WTC11 (cell line): ENCODE measurements around the gene ZNF253. TPM values are rescaled to one million over a fixed set of nuclear protein-coding genes. Genes with fewer than 3 reads are reported as not detected.

ENCODE experiments used
- ATF1 ChIP-seq: sonication (generic); formaldehyde crosslinking; IDR thresholded peaks from 2 replicates; pipeline ENCODE4 v1.8.1; 2023; ENCODE audit warnings: mild to moderate bottlenecking, moderate library complexity, missing genetic modification reagents
- CBFB ChIP-seq: sonication (generic); formaldehyde crosslinking; IDR thresholded peaks from 2 replicates; pipeline ENCODE4 v1.8.1; 2022; ENCODE audit warnings: mild to moderate bottlenecking, low read depth, missing genetic modification reagents
- ETV6 ChIP-seq: sonication (generic); formaldehyde crosslinking; IDR thresholded peaks from 2 replicates; pipeline ENCODE4 v1.8.1; 2022; ENCODE audit warnings: mild to moderate bottlenecking, missing genetic modification reagents
- FOXJ3 ChIP-seq: sonication (generic); formaldehyde crosslinking; IDR thresholded peaks from 2 replicates; pipeline ENCODE4 v1.9.0; 2021; ENCODE audit warnings: missing genetic modification reagents, mild to moderate bottlenecking, borderline replicate concordance
- JAZF1 ChIP-seq: fragments of 250-450 bp; sonication (Bioruptor Pico); IDR thresholded peaks from 2 replicates; pipeline ENCODE4 v1.9.0; 2021; ENCODE audit warnings: moderate library complexity, mild to moderate bottlenecking, inconsistent platforms
- KAT7 ChIP-seq: sonication (generic); formaldehyde crosslinking; IDR thresholded peaks from 2 replicates; pipeline ENCODE4 v1.8.1; 2023; ENCODE audit warnings: missing genetic modification reagents, mild to moderate bottlenecking, borderline replicate concordance
- NFYB ChIP-seq: sonication (generic); formaldehyde crosslinking; conservative IDR thresholded peaks from 2 replicates; pipeline ENCODE4 v1.8.0; 2022; ENCODE audit warnings: low read depth, missing genetic modification reagents
- NR3C1 ChIP-seq: sonication (generic); formaldehyde crosslinking; conservative IDR thresholded peaks from 2 replicates; pipeline ENCODE4 v1.8.1; 2023; ENCODE audit warnings: low read depth, mild to moderate bottlenecking, missing genetic modification reagents
- OVOL2 ChIP-seq: fragments of 250-450 bp; sonication (Bioruptor Pico); IDR thresholded peaks from 2 replicates; pipeline ENCODE4 v1.9.0; 2021; ENCODE audit warnings: mild to moderate bottlenecking, borderline replicate concordance
- SOX15 ChIP-seq: fragments of 250-450 bp; sonication (Bioruptor Pico); IDR thresholded peaks from 2 replicates; pipeline ENCODE4 v1.9.0; 2021; ENCODE audit warnings: mild to moderate bottlenecking
- TCF7 ChIP-seq: sonication (generic); formaldehyde crosslinking; IDR thresholded peaks from 2 replicates; pipeline ENCODE4 v1.8.0; 2022; ENCODE audit warnings: mild to moderate bottlenecking, low read depth, missing genetic modification reagents, moderate library complexity
- ZNF219 ChIP-seq: sonication (generic); formaldehyde crosslinking; IDR thresholded peaks from 2 replicates; pipeline ENCODE4 v1.8.0; 2023; ENCODE audit warnings: missing genetic modification reagents, mild to moderate bottlenecking, borderline replicate concordance
- ZNF263 ChIP-seq: sonication (generic); formaldehyde crosslinking; IDR thresholded peaks from 2 replicates; pipeline ENCODE4 v1.8.1; 2022; ENCODE audit warnings: low read depth, mild to moderate bottlenecking, moderate library complexity, missing genetic modification reagents
- ZNF396 ChIP-seq: fragments of 250-450 bp; sonication (Bioruptor Pico); IDR thresholded peaks from 2 replicates; pipeline ENCODE4 v1.8.0; 2021; ENCODE audit warnings: mild to moderate bottlenecking, moderate library complexity, borderline replicate concordance
- ZNF416 ChIP-seq: fragments of 250-450 bp; sonication (Bioruptor Pico); IDR thresholded peaks from 2 replicates; pipeline ENCODE4 v1.9.0; 2021; ENCODE audit warnings: mild to moderate bottlenecking, inconsistent platforms
- ZNF423 ChIP-seq: fragments of 250-450 bp; sonication (Bioruptor Pico); IDR thresholded peaks from 2 replicates; pipeline ENCODE4 v2.1.2; 2022; ENCODE audit warnings: mild to moderate bottlenecking, moderate library complexity
- ZNF671 ChIP-seq: fragments of 250-450 bp; sonication (Bioruptor Pico); IDR thresholded peaks from 2 replicates; pipeline ENCODE4 v1.8.0; 2021; ENCODE audit warnings: mild to moderate bottlenecking
- total RNA-seq: library from RNA; stranded (reverse); gene quantifications from 3 replicates; pipeline ENCODE4 v1.2.3, GENCODE V29; 2021
- TF ChIP-seq, protein P1 (sequence below): sonication (generic); formaldehyde crosslinking; IDR thresholded peaks from 2 replicates; pipeline ENCODE4 v1.8.1; 2023; ENCODE audit warnings: mild to moderate bottlenecking, moderate library complexity, missing genetic modification reagents
- TF ChIP-seq, protein P2 (sequence below): sonication (generic); formaldehyde crosslinking; IDR thresholded peaks from 2 replicates; pipeline ENCODE4 v1.8.0; 2022; ENCODE audit warnings: mild to moderate bottlenecking, missing genetic modification reagents
- TF ChIP-seq, protein P3 (sequence below): sonication (generic); formaldehyde crosslinking; IDR thresholded peaks from 2 replicates; pipeline ENCODE4 v1.8.1; 2023; ENCODE audit warnings: mild to moderate bottlenecking, missing genetic modification reagents, borderline replicate concordance
- TF ChIP-seq, protein P4 (sequence below): sonication (generic); formaldehyde crosslinking; IDR thresholded peaks from 2 replicates; pipeline ENCODE4 v1.8.1; 2023; ENCODE audit warnings: mild to moderate bottlenecking, missing genetic modification reagents
- TF ChIP-seq, protein P5 (sequence below): sonication (generic); formaldehyde crosslinking; IDR thresholded peaks from 2 replicates; pipeline ENCODE4 v1.8.0; 2023; ENCODE audit warnings: missing genetic modification reagents
- TF ChIP-seq, protein P6 (sequence below): sonication (generic); formaldehyde crosslinking; conservative IDR thresholded peaks from 2 replicates; pipeline ENCODE4 v1.8.1; 2022; ENCODE audit warnings: mild to moderate bottlenecking, missing genetic modification reagents
- TF ChIP-seq, protein P7 (sequence below): sonication (generic); formaldehyde crosslinking; IDR thresholded peaks from 2 replicates; pipeline ENCODE4 v1.8.0; 2023; ENCODE audit warnings: missing genetic modification reagents, mild to moderate bottlenecking, borderline replicate concordance

Gene ZNF253
- total RNA-seq, 1 experiment from 2014 or later: 43.6 TPM

DNA sequence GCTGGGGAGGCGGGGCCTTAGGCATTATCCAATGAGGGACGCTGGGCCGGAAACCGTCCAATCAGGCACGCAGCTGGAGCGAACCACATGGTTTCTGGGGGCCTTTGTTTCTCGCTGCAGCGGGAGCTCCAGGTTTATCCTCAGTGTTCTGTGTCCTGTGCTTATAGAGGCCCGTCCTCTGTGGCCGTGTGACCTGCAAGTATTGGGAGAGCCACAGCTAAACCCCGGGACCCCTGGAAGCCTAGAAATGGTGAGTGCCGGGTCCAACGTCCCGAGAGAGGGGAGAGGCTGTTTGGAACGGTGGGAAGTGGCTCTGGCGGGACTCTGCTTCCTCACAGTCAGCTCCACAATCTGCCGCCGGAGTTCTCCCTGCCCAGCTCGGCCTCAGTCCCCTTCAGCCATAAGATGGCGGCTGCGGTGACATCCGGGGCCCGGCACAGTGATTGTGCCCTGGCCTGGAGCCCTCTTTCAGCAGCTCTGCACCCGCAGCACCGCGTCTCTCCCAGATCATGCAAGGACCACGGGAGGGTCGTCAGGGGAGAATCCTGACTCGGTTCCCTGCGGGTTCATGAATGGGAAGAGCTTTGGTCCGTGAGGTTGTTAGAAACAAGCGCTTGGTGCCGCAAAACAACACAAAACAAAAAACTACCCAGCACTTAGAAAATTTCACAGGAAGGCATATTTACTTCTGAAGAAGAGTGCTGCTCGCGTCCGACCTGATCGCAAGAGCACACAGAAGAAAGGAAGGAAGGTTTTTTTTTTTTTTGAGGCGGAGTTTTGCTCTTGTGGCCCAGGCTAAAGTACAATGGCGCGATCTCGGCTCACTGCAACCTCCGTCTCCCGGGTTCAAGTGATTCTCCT lies at the start of gene ZNF253 (continued):
- no peak for TF ChIP-seq ZNF423
- TF ChIP-seq OVOL2: no peak; the same call in 1 of the 2 replicates
- TF ChIP-seq, protein P1, sequence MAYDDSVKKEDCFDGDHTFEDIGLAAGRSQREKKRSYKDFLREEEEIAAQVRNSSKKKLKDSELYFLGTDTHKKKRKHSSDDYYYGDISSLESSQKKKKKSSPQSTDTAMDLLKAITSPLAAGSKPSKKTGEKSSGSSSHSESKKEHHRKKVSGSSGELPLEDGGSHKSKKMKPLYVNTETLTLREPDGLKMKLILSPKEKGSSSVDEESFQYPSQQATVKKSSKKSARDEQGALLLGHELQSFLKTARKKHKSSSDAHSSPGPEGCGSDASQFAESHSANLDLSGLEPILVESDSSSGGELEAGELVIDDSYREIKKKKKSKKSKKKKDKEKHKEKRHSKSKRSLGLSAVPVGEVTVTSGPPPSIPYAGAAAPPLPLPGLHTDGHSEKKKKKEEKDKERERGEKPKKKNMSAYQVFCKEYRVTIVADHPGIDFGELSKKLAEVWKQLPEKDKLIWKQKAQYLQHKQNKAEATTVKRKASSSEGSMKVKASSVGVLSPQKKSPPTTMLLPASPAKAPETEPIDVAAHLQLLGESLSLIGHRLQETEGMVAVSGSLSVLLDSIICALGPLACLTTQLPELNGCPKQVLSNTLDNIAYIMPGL (CRISPR knock-in tag): no peak
- TF ChIP-seq, protein P2, sequence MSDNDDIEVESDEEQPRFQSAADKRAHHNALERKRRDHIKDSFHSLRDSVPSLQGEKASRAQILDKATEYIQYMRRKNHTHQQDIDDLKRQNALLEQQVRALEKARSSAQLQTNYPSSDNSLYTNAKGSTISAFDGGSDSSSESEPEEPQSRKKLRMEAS (CRISPR knock-in tag): peak; percentile 89
- no peak for TF ChIP-seq ZNF396 (CRISPR knock-in tag)
- peak; percentile 84; the same call in 1 of the 2 replicates for TF ChIP-seq ZNF219 (CRISPR knock-in tag)
- 0 out of 2 replicates have a peak, but pooled peaks have one; percentile 34 for TF ChIP-seq KAT7 (CRISPR knock-in tag)
- TF ChIP-seq ZNF263 (CRISPR knock-in tag): no peak
- TF ChIP-seq ZNF416 (CRISPR knock-in tag): peak; percentile 94
- TF ChIP-seq NFYB (CRISPR knock-in tag): peak; percentile 88
- no peak for TF ChIP-seq JAZF1
- TF ChIP-seq NR3C1: no peak
- no peak for TF ChIP-seq CBFB
- TF ChIP-seq, protein P3, sequence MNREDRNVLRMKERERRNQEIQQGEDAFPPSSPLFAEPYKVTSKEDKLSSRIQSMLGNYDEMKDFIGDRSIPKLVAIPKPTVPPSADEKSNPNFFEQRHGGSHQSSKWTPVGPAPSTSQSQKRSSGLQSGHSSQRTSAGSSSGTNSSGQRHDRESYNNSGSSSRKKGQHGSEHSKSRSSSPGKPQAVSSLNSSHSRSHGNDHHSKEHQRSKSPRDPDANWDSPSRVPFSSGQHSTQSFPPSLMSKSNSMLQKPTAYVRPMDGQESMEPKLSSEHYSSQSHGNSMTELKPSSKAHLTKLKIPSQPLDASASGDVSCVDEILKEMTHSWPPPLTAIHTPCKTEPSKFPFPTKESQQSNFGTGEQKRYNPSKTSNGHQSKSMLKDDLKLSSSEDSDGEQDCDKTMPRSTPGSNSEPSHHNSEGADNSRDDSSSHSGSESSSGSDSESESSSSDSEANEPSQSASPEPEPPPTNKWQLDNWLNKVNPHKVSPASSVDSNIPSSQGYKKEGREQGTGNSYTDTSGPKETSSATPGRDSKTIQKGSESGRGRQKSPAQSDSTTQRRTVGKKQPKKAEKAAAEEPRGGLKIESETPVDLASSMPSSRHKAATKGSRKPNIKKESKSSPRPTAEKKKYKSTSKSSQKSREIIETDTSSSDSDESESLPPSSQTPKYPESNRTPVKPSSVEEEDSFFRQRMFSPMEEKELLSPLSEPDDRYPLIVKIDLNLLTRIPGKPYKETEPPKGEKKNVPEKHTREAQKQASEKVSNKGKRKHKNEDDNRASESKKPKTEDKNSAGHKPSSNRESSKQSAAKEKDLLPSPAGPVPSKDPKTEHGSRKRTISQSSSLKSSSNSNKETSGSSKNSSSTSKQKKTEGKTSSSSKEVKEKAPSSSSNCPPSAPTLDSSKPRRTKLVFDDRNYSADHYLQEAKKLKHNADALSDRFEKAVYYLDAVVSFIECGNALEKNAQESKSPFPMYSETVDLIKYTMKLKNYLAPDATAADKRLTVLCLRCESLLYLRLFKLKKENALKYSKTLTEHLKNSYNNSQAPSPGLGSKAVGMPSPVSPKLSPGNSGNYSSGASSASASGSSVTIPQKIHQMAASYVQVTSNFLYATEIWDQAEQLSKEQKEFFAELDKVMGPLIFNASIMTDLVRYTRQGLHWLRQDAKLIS: no peak
- TF ChIP-seq TCF7 (CRISPR knock-in tag): no peak
- TF ChIP-seq, protein P4, sequence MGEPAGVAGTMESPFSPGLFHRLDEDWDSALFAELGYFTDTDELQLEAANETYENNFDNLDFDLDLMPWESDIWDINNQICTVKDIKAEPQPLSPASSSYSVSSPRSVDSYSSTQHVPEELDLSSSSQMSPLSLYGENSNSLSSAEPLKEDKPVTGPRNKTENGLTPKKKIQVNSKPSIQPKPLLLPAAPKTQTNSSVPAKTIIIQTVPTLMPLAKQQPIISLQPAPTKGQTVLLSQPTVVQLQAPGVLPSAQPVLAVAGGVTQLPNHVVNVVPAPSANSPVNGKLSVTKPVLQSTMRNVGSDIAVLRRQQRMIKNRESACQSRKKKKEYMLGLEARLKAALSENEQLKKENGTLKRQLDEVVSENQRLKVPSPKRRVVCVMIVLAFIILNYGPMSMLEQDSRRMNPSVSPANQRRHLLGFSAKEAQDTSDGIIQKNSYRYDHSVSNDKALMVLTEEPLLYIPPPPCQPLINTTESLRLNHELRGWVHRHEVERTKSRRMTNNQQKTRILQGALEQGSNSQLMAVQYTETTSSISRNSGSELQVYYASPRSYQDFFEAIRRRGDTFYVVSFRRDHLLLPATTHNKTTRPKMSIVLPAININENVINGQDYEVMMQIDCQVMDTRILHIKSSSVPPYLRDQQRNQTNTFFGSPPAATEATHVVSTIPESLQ: no peak
- TF ChIP-seq ETV6 (CRISPR knock-in tag): peak; percentile 49; the same call in 1 of the 2 replicates
- TF ChIP-seq FOXJ3 (CRISPR knock-in tag): no peak
- TF ChIP-seq, protein P5, sequence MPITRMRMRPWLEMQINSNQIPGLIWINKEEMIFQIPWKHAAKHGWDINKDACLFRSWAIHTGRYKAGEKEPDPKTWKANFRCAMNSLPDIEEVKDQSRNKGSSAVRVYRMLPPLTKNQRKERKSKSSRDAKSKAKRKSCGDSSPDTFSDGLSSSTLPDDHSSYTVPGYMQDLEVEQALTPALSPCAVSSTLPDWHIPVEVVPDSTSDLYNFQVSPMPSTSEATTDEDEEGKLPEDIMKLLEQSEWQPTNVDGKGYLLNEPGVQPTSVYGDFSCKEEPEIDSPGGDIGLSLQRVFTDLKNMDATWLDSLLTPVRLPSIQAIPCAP (CRISPR knock-in tag): no peak
- TF ChIP-seq SOX15 (CRISPR knock-in tag): no peak
- no peak for TF ChIP-seq ZNF671
- no peak for TF ChIP-seq ATF1 (CRISPR knock-in tag)
- TF ChIP-seq, protein P6, sequence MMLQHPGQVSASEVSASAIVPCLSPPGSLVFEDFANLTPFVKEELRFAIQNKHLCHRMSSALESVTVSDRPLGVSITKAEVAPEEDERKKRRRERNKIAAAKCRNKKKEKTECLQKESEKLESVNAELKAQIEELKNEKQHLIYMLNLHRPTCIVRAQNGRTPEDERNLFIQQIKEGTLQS (CRISPR knock-in tag): no peak
- TF ChIP-seq, protein P7, sequence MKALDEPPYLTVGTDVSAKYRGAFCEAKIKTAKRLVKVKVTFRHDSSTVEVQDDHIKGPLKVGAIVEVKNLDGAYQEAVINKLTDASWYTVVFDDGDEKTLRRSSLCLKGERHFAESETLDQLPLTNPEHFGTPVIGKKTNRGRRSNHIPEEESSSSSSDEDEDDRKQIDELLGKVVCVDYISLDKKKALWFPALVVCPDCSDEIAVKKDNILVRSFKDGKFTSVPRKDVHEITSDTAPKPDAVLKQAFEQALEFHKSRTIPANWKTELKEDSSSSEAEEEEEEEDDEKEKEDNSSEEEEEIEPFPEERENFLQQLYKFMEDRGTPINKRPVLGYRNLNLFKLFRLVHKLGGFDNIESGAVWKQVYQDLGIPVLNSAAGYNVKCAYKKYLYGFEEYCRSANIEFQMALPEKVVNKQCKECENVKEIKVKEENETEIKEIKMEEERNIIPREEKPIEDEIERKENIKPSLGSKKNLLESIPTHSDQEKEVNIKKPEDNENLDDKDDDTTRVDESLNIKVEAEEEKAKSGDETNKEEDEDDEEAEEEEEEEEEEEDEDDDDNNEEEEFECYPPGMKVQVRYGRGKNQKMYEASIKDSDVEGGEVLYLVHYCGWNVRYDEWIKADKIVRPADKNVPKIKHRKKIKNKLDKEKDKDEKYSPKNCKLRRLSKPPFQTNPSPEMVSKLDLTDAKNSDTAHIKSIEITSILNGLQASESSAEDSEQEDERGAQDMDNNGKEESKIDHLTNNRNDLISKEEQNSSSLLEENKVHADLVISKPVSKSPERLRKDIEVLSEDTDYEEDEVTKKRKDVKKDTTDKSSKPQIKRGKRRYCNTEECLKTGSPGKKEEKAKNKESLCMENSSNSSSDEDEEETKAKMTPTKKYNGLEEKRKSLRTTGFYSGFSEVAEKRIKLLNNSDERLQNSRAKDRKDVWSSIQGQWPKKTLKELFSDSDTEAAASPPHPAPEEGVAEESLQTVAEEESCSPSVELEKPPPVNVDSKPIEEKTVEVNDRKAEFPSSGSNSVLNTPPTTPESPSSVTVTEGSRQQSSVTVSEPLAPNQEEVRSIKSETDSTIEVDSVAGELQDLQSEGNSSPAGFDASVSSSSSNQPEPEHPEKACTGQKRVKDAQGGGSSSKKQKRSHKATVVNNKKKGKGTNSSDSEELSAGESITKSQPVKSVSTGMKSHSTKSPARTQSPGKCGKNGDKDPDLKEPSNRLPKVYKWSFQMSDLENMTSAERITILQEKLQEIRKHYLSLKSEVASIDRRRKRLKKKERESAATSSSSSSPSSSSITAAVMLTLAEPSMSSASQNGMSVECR (CRISPR knock-in tag): peak; percentile 33; the same call in 1 of the 2 replicates
